MCF 10A (cell line): ENCODE measurements around the gene HDGFL2. TPM values are rescaled to one million over a fixed set of nuclear protein-coding genes. Genes with fewer than 3 reads are reported as not detected.

Experiments used
- BruUV-seq: library from RNA; stranded (reverse); fragments of 400-500 nt; replicated peaks from 2 replicates; lab custom pipeline; 2021; lab: Mats Ljungman, UMichigan
- CTCF ChIA-PET: fragments of 300-600 bp; sonication (Branson Sonifier 250); formaldehyde crosslinking; extraction: SDS; loops from one replicate; lab custom pipeline; 2021; ENCODE audit warnings: antibody characterized with exemption, inconsistent platforms; lab: Yijun Ruan, JAX
- POLR2A ChIA-PET: fragments of 300-600, 350-650 bp; sonication (Branson Sonifier 250); formaldehyde crosslinking; extraction: SDS; loops from one replicate; lab custom pipeline; 2020; ENCODE audit warnings: antibody characterized with exemption, inconsistent platforms; lab: Yijun Ruan, JAX
- DNase-seq: peaks from one replicate; pipeline ENCODE4 v3.0.0-alpha.2; 2018; ENCODE audit not compliant: unreplicated experiment
- H3K27ac Mint-ChIP-seq: one replicate; pipeline ENCODE4 v1.8.0; 2022; ENCODE audit warnings: mild to moderate bottlenecking, low read depth, mixed read lengths; ENCODE audit not compliant: unreplicated experiment
- H3K27me3 Mint-ChIP-seq: one replicate; pipeline ENCODE4 v1.8.0; 2022; ENCODE audit warnings: mixed read lengths; ENCODE audit not compliant: insufficient read depth, unreplicated experiment
- H3K36me3 Mint-ChIP-seq: one replicate; pipeline ENCODE4 v1.8.0; 2022; ENCODE audit warnings: mild to moderate bottlenecking, moderate library complexity, mixed read lengths; ENCODE audit not compliant: insufficient read depth, unreplicated experiment
- H3K4me1 Mint-ChIP-seq: one replicate; pipeline ENCODE4 v1.8.0; 2022; ENCODE audit warnings: mixed read lengths; ENCODE audit not compliant: insufficient read depth, unreplicated experiment
- H3K4me3 Mint-ChIP-seq: one replicate; pipeline ENCODE4 v1.8.0; 2022; ENCODE audit warnings: mild to moderate bottlenecking, moderate library complexity, mixed read lengths; ENCODE audit not compliant: unreplicated experiment
- H3K9me3 Mint-ChIP-seq: one replicate; pipeline ENCODE4 v1.8.0; 2022; ENCODE audit warnings: mixed read lengths; ENCODE audit not compliant: unreplicated experiment
- CTCF ChIP-seq: fragments of 200-600 bp; IDR thresholded peaks from one replicate; pipeline ENCODE4 v1.8.0; 2022; ENCODE audit warnings: antibody characterized with exemption, mild to moderate bottlenecking; ENCODE audit not compliant: unreplicated experiment
- intact Hi-C: fragments of 100-400 bp; cut with micrococcal nuclease; formaldehyde crosslinking; loops from 2 replicates; pipeline ENCODE4 v1.14.1; 2022
- total RNA-seq: library from RNA; stranded (reverse); gene quantifications from 2 replicates; pipeline ENCODE4 v1.2.3, GENCODE V29; 2022

HDGFL2 gene
- total RNA-seq, 1 experiment from 2014 or later = 46.3 TPM

GRCh38 chr19:4497770-4498389 lies 25.8 kb downstream of the HDGFL2 start:
- ChIA-PET CTCF (interaction anchor here (0.6 to 1.4 kb wide), 2 partner anchors 8 to 25 kb away, joined by 3 to 6 read pairs; no protein-coding TSS in a partner anchor), POLR2A (interaction anchor here (0.6 kb wide), 1 partner anchor 25 kb away, joined by 3 read pairs; no protein-coding TSS in a partner anchor)
- DNase-seq = no peak
- H3K9me3 Mint-ChIP-seq = no peaks in the 10 kb centered on the region
- no peak overlapping the region for H3K27ac Mint-ChIP-seq
- no peak for TF ChIP-seq CTCF
- intact Hi-C loops = no loop called here
- no peak overlapping the region for H3K4me3 Mint-ChIP-seq
- H3K4me1 Mint-ChIP-seq = no peaks in the 10 kb centered on the region
- no peaks in the 10 kb centered on the region for H3K27me3 Mint-ChIP-seq
- peaks cover 43% of the 10 kb centered on the region for H3K36me3 Mint-ChIP-seq
- no TSS peak for BruUV-seq

- DNase-seq = no peak
- no peak for TF ChIP-seq CTCF
- CTCF ChIA-PET = interaction anchor here (0.6 to 1.4 kb wide), 2 partner anchors 9 to 24 kb away, joined by 3 to 6 read pairs; no protein-coding TSS in a partner anchor
- peaks cover 43% of the 10 kb centered on the region for H3K36me3 Mint-ChIP-seq
- no peaks in the 10 kb centered on the region for H3K27me3 Mint-ChIP-seq
- no peak overlapping the region for H3K27ac Mint-ChIP-seq
- BruUV-seq = no TSS peak
- H3K4me1 Mint-ChIP-seq = no peaks in the 10 kb centered on the region
- no peaks in the 10 kb centered on the region for H3K9me3 Mint-ChIP-seq
- intact Hi-C loops = no loop called here
- H3K4me3 Mint-ChIP-seq = no peak overlapping the region
- POLR2A ChIA-PET = interaction anchor here (0.6 to 0.8 kb wide), 2 partner anchors 26 to 43 kb away, joined by 3 read pairs; no protein-coding TSS in a partner anchor
Observed at GRCh38 chr19:4498694-4499093, 26.6 kb downstream of the HDGFL2 start.

GRCh38 chr19:4499318-4499717 lies 27.2 kb downstream of the HDGFL2 start:
- no TSS peak for BruUV-seq
- H3K36me3 Mint-ChIP-seq = peaks cover 43% of the 10 kb centered on the region
- H3K27me3 Mint-ChIP-seq = no peaks in the 10 kb centered on the region
- intact Hi-C loops = no loop called here
- no peaks in the 10 kb centered on the region for H3K4me1 Mint-ChIP-seq
- TF ChIP-seq CTCF = no peak
- no peak overlapping the region for H3K27ac Mint-ChIP-seq
- no peak overlapping the region for H3K4me3 Mint-ChIP-seq
- ChIA-PET CTCF (interaction anchor here (1.4 kb wide), 1 partner anchor 24 kb away, joined by 6 read pairs; no protein-coding TSS in a partner anchor), POLR2A (no interaction called here)
- H3K9me3 Mint-ChIP-seq = no peaks in the 10 kb centered on the region
- DNase-seq = no peak

GRCh38 chr19:4499855-4500254 lies 27.8 kb downstream of the HDGFL2 start:
- DNase-seq = no peak
- Mint-ChIP-seq H3K4me3 (no peak overlapping the region), H3K9me3 (no peaks in the 10 kb centered on the region), H3K27me3 (no peaks in the 10 kb centered on the region), H3K4me1 (no peaks in the 10 kb centered on the region), H3K36me3 (peaks cover 43% of the 10 kb centered on the region), H3K27ac (no peak overlapping the region)
- no peak for TF ChIP-seq CTCF
- CTCF ChIA-PET = no interaction called here
- intact Hi-C loops = no loop called here
- no TSS peak for BruUV-seq
- POLR2A ChIA-PET = no interaction called here
